Measurements from ENCODE around the gene GAK. TPM values are rescaled to one million over a fixed set of nuclear protein-coding genes. Genes with fewer than 3 reads are reported as not detected.
A peak's percentile ranks its signal among the peaks of the same experiment; 100 is the strongest.

GAK gene
- total RNA-seq, 1 donor from 2014 or later = 130 TPM

- no peak for ATAC-seq
- peak; percentile 32 for DNase-seq
- intact Hi-C loops (cut with DNase I) = no loop called here
These were observed 82.5 kb downstream of the GAK start for GRCh38 chr4:849478-850175.

GRCh38 chr4:848803-849477, 83.2 kb downstream of the GAK start:
- peaks cover 58% of the 10 kb centered on the region for H3K36me3 ChIP-seq
- intact Hi-C loops (cut with DNase I) = no loop called here
- no peaks in the 10 kb centered on the region for H3K9me3 ChIP-seq
- no peaks in the 10 kb centered on the region for H3K27me3 ChIP-seq (ENCODE audit: low read depth)
- no peaks in the 10 kb centered on the region for H3K4me1 ChIP-seq
- H3K4me3 ChIP-seq = no peak overlapping the region
- ATAC-seq (no peak), DNase-seq (peak; percentile 30)
- TF ChIP-seq CTCF (IDR thresholded peaks at IDR 0.05) = no peak
- no peak overlapping the region for H3K27ac ChIP-seq

More at GRCh38 chr4:849478-850175, 82.5 kb downstream of the GAK start:
- Histone ChIP-seq H3K27ac (no peak overlapping the region), H3K36me3 (peaks cover 64% of the 10 kb centered on the region), H3K9me3 (no peaks in the 10 kb centered on the region), H3K4me1 (no peaks in the 10 kb centered on the region), H3K27me3 (ENCODE audit: low read depth) (no peaks in the 10 kb centered on the region), H3K4me3 (no peak overlapping the region)
- no peak for TF ChIP-seq CTCF (IDR thresholded peaks at IDR 0.05)

- DNase-seq (peak; percentile 31), ATAC-seq (no peak)
- no peak for TF ChIP-seq CTCF (IDR thresholded peaks at IDR 0.05)
- Histone ChIP-seq H3K27ac (no peak overlapping the region), H3K9me3 (no peaks in the 10 kb centered on the region), H3K4me1 (no peaks in the 10 kb centered on the region), H3K36me3 (peaks cover 54% of the 10 kb centered on the region), H3K27me3 (ENCODE audit: low read depth) (no peaks in the 10 kb centered on the region), H3K4me3 (no peak overlapping the region)
- intact Hi-C loops (cut with DNase I) = no loop called here
These were observed 83.8 kb downstream of the GAK start for GRCh38 chr4:848307-848691.

- intact Hi-C loops (cut with DNase I) = no loop called here
- TF ChIP-seq CTCF (IDR thresholded peaks at IDR 0.05) = no peak
- H3K27me3 ChIP-seq (ENCODE audit: low read depth) = no peaks in the 10 kb centered on the region
- no peak overlapping the region for H3K4me3 ChIP-seq
- H3K9me3 ChIP-seq = no peaks in the 10 kb centered on the region
- peaks cover 29% of the 10 kb centered on the region for H3K36me3 ChIP-seq
- no peaks in the 10 kb centered on the region for H3K4me1 ChIP-seq
- no peak overlapping the region for H3K27ac ChIP-seq
- no peak for DNase-seq
- no peak for ATAC-seq
These were observed 86.3 kb downstream of the GAK start for GRCh38 chr4:845836-846251.

- Histone ChIP-seq H3K4me3 (no peak overlapping the region), H3K9me3 (no peaks in the 10 kb centered on the region), H3K27ac (no peak overlapping the region), H3K4me1 (no peaks in the 10 kb centered on the region), H3K27me3 (ENCODE audit: low read depth) (no peaks in the 10 kb centered on the region), H3K36me3 (peaks cover 24% of the 10 kb centered on the region)
- TF ChIP-seq CTCF (IDR thresholded peaks at IDR 0.05) = no peak
- intact Hi-C loops (cut with DNase I) = no loop called here
- no peak for ATAC-seq
- DNase-seq = peak; percentile 20
These were observed 86.8 kb downstream of the GAK start for GRCh38 chr4:845233-845835.

Measured in lower lobe of right lung (tissue), 2 donors.